Glutamatergic neuron (in vitro differentiated cells): ENCODE data around the gene OSBP2. TPM values are rescaled to one million over a fixed set of nuclear protein-coding genes. Genes with fewer than 3 reads are reported as not detected.

Experiments used
- DNase-seq: peaks from one replicate; pipeline ENCODE4 v3.0.0; 2022
- H3K27ac Mint-ChIP-seq: one replicate; pipeline ENCODE4 v1.8.0; 2020; ENCODE audit warnings: mild to moderate bottlenecking, mixed read lengths, inconsistent platforms; ENCODE audit not compliant: unreplicated experiment
- H3K27me3 Mint-ChIP-seq: one replicate; pipeline ENCODE4 v1.8.0; 2020; ENCODE audit warnings: mild to moderate bottlenecking, moderate library complexity, mixed read lengths, inconsistent platforms; ENCODE audit not compliant: unreplicated experiment
- H3K36me3 Mint-ChIP-seq: one replicate; pipeline ENCODE4 v1.8.0; 2020; ENCODE audit warnings: mild to moderate bottlenecking, mixed read lengths, inconsistent platforms; ENCODE audit not compliant: unreplicated experiment
- H3K4me1 Mint-ChIP-seq: one replicate; pipeline ENCODE4 v1.8.0; 2020; ENCODE audit warnings: mild to moderate bottlenecking, low read depth, mixed read lengths, inconsistent platforms; ENCODE audit not compliant: unreplicated experiment
- H3K4me3 Mint-ChIP-seq: one replicate; pipeline ENCODE4 v1.8.0; 2020; ENCODE audit warnings: mild to moderate bottlenecking, mixed read lengths, inconsistent platforms; ENCODE audit not compliant: unreplicated experiment
- H3K9me3 Mint-ChIP-seq: one replicate; pipeline ENCODE4 v1.8.0; 2020; ENCODE audit warnings: mild to moderate bottlenecking, moderate library complexity, mixed read lengths, inconsistent platforms; ENCODE audit not compliant: unreplicated experiment
- CTCF ChIP-seq: fragments of 200-600 bp; sonication (generic); IDR thresholded peaks from one replicate; pipeline ENCODE4 v1.5.0; 2021; ENCODE audit not compliant: partially characterized antibody, unreplicated experiment
- total RNA-seq: library from RNA; stranded (reverse); fragmentation: NEBNext Ultra II Directional; extraction: Animal tissue kit (Norgen Biotek cat#: 25700); gene quantifications from one replicate; pipeline ENCODE4 v1.2.1, GENCODE V29; 2021; ENCODE audit not compliant: unreplicated experiment

The OSBP2 gene
- total RNA-seq, 1 donor from 2014 or later: 18.3 TPM

- DNase-seq: no peak
- no peak for TF ChIP-seq CTCF
- no peak overlapping the region for H3K27ac Mint-ChIP-seq
Observed at GRCh38 chr22:30874431-30875370, 180.0 kb downstream of the OSBP2 start.

DNA sequence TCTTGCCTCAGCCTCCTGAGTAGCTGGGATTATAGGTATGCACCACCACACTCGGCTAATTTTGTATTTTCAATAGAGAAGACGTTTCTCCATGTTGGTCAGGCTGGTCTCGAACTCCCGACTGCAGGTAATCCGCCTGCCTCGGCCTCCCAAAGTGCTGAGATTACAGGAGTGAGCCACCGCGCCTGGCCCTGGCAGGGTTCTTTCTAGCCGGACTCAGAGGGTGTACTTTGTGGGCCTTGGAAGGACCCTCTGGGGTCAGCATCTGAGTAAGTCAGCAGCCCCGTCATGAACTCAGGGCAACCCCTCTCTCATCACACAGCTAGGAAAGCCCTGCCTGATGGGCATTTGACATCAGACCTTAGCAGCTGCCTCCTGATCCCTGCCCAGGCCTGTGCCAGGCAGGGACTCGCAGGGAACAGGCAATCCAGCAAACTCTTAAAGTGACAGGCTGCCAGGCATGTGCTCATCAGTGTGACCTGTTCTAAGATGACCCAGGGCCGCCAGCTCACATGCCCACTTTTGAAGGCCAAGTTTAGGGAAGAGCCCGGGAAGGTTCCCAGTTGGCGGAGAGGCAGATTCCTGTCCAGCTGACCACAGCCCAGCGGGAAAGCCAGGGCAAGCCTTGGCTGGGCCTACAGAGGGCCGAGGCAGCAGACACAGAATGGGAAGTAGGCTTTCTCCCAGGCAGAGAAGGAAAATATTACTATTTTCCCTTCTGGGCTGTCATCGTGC lies 181.0 kb downstream of the OSBP2 start:
- no peaks in the 10 kb centered on the region for H3K36me3 Mint-ChIP-seq
- DNase-seq: no peak
- peaks cover 5% of the 10 kb centered on the region for H3K27me3 Mint-ChIP-seq
- no peak for TF ChIP-seq CTCF
- no peak overlapping the region for H3K27ac Mint-ChIP-seq
- no peak overlapping the region for H3K4me3 Mint-ChIP-seq
- peaks cover 5% of the 10 kb centered on the region for H3K9me3 Mint-ChIP-seq
- H3K4me1 Mint-ChIP-seq: peaks cover 32% of the 10 kb centered on the region

More at GRCh38 chr22:30874431-30875370, 180.0 kb downstream of the OSBP2 start:
- H3K9me3 Mint-ChIP-seq: peaks cover 5% of the 10 kb centered on the region
- no peaks in the 10 kb centered on the region for H3K36me3 Mint-ChIP-seq
- H3K4me3 Mint-ChIP-seq: no peak overlapping the region
- H3K4me1 Mint-ChIP-seq: peaks cover 30% of the 10 kb centered on the region
- peaks cover 5% of the 10 kb centered on the region for H3K27me3 Mint-ChIP-seq

GRCh38 chr22:30876221-30876751 lies 181.6 kb downstream of the OSBP2 start:
- no peaks in the 10 kb centered on the region for H3K36me3 Mint-ChIP-seq
- H3K9me3 Mint-ChIP-seq: peaks cover 5% of the 10 kb centered on the region
- peaks cover 32% of the 10 kb centered on the region for H3K4me1 Mint-ChIP-seq
- DNase-seq: no peak
- TF ChIP-seq CTCF: no peak
- H3K27ac Mint-ChIP-seq: no peak overlapping the region
- H3K27me3 Mint-ChIP-seq: peaks cover 5% of the 10 kb centered on the region
- no peak overlapping the region for H3K4me3 Mint-ChIP-seq

DNA sequence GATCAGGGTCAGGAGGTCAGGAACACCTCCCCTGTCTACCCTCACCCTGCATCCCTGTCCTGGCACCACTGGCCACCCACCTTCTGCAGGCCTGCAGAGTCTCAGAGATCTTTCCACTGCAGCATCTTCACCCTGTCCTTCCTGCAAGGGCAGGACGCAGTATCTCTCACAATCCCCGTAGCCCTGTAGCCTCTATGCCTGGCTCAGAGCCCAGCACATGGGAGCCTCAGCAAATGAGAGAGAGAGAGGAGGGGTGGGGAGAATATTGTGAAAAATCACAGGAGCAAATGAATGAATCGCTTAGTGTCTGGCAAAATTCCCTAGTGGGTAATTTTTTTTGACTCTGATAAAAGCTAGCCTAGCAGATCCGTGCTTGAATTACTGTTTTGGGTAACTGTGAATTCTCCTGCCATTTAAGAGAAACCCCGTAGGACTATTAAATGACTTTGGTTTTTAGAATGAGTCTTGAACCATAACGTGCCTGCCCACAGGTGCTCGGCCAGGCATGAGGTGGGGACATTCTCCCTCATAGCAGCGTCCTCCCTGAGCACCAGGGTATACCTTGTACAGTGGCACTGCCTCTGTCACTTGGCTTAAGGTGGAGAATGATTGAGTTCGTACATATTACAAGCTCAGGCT lies 182.4 kb downstream of the OSBP2 start:
- DNase-seq: no peak
- Mint-ChIP-seq H3K36me3 (no peaks in the 10 kb centered on the region), H3K9me3 (peaks cover 5% of the 10 kb centered on the region), H3K27me3 (peaks cover 5% of the 10 kb centered on the region), H3K27ac (no peak overlapping the region), H3K4me3 (no peak overlapping the region), H3K4me1 (peaks cover 31% of the 10 kb centered on the region)
- no peak for TF ChIP-seq CTCF
